Psoas muscle (tissue), 8 donors: Measurements from ENCODE around the gene ZBTB43. TPM values are rescaled to one million over a fixed set of nuclear protein-coding genes. Genes with fewer than 3 reads are reported as not detected.

Experiments used
- ATAC-seq, 4 donors: fragments of 200-7000 bp; cut with Tn5 transposase; one replicate each; pipeline ENCODE4 v1.9.1; 2020; ENCODE audit warnings: moderate library complexity in 3 of 4, mild to moderate bottlenecking in 2 of 4
- DNase-seq, 2 donors: peaks; one replicate each; pipeline ENCODE4 v3.0.0-alpha.2; 2020
- H3K27ac ChIP-seq: fragments of 200-600 bp; one replicate; pipeline ENCODE4 v1.8.0; 2022
- H3K27me3 ChIP-seq, 3 donors: fragments of 200-600 bp in 1 of 3; one replicate each; pipeline versions ENCODE4 v1.6.1 to v1.8.0; 2013 to 2022; ENCODE audit warnings: low read length in 2 of 3, mild to moderate bottlenecking in 2 of 3, moderate library complexity in 1 of 3; ENCODE audit not compliant: insufficient read depth in 3 of 3
- H3K36me3 ChIP-seq, 2 donors: fragments of 200-600 bp in 1 of 2; one replicate each; pipeline versions ENCODE4 v1.6.1 to v1.8.0; 2013 to 2022; ENCODE audit warnings: low read depth in 1 of 2, mild to moderate bottlenecking in 1 of 2, moderate library complexity in 1 of 2; ENCODE audit not compliant: insufficient read depth in 1 of 2
- H3K4me1 ChIP-seq: fragments of 200-600 bp; one replicate; pipeline ENCODE4 v1.8.0; 2022
- H3K4me3 ChIP-seq: fragments of 200-600 bp; one replicate; pipeline ENCODE4 v1.8.0; 2022; ENCODE audit warnings: mild to moderate bottlenecking
- H3K9me3 ChIP-seq: fragments of 200-600 bp; one replicate; pipeline ENCODE4 v1.8.0; 2022
- WGBS, 3 donors: extraction: QIAGEN DNeasy Blood & Tissue Kit; methylation state at CpG; one replicate each; pipeline versions ENCODE4 v1.1.6 to v1.1.7; 2013; 5-methylcytosine and 5-hydroxymethylcytosine counted together
- intact Hi-C, 2 donors: fragments of 100-400 bp; cut with DNase I; formaldehyde crosslinking; loops; one replicate each; pipeline versions ENCODE4 v1.11.0 to v1.14.2; 2022
- polyA plus RNA-seq, 3 donors: library from polyadenylated mRNA; stranded (reverse); fragments of 200-250 nt; gene quantifications; one replicate each; pipeline ENCODE4 v1.2.3, GENCODE V29; 2013
- total RNA-seq, 4 donors: library from RNA; stranded (reverse); fragmentation: NEBNext Ultra II Directional in 2 of 4; extraction: Animal tissue kit (Norgen Biotek cat#: 25700) in 2 of 4; gene quantifications; one replicate each; pipeline versions ENCODE4 v1.2.1 to v1.2.4, GENCODE V29; 2021 to 2023
- TF ChIP-seq, protein P1 (sequence below): fragments of 200-600 bp; IDR thresholded peaks from one replicate; pipeline ENCODE4 v1.8.0; 2022; ENCODE audit warnings: antibody characterized with exemption
- donor health status: healthy with polysubstance abuse.
- donor health status: DM: no; HTN: no; CAD: no; lungs with moderate emphysema.
- donor health status: Bipolar disorder and iron deficiency.
- donor health status: healthy.
- donor health status: DM: yes; HTN: yes; CAD: no.
- donor health status: DM: no; HTN: no; CAD: no.
- donor health status: DM: no; HTN: no; CAD: no.
- donor health status: DM: yes; HTN: yes; CAD: no.

ZBTB43 gene
- total and polyA plus RNA-seq, 7 donors: 19.5 to 98.3 (median 48.2) TPM

DNA sequence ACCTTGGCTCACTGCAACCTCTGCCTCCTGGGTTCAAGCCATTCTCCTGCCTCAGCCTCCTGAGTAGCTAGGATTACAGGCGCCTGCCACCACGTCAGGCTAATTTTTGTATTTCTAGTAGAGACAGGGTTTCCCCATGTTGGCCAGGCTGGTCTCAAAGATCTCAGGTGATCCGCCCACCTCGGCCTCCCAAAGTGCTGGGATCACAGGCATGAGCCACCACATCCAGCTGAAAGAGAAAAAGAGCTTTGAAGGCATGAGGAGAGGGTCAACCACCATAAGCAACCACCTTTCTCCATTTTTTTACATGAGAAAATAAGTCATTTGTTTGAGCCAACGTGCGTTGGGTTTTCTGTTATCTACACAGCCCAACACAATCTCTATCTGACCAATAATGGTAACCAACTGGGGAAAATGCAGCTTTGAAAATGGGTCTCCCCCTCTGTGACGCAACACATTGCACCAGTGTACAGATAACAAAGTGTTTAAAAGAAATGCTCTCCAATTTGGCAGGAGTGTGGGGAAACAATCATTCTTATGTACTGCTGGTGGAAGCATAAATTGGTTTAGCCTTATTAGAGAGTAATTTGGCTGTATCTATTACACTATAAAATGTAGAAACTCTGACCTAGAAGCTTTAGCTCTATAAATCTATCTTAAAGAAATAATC lies 45.8 kb upstream of the ZBTB43 start:
- WGBS, 3 donors: 91 to 94% (median 94%) methylated on average over 7 of the region's 7 CpGs
- no peak for ATAC-seq
- TF ChIP-seq, protein P1, sequence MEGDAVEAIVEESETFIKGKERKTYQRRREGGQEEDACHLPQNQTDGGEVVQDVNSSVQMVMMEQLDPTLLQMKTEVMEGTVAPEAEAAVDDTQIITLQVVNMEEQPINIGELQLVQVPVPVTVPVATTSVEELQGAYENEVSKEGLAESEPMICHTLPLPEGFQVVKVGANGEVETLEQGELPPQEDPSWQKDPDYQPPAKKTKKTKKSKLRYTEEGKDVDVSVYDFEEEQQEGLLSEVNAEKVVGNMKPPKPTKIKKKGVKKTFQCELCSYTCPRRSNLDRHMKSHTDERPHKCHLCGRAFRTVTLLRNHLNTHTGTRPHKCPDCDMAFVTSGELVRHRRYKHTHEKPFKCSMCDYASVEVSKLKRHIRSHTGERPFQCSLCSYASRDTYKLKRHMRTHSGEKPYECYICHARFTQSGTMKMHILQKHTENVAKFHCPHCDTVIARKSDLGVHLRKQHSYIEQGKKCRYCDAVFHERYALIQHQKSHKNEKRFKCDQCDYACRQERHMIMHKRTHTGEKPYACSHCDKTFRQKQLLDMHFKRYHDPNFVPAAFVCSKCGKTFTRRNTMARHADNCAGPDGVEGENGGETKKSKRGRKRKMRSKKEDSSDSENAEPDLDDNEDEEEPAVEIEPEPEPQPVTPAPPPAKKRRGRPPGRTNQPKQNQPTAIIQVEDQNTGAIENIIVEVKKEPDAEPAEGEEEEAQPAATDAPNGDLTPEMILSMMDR: no peak
- peaks cover 0 to 27% (median 3%) of the 10 kb centered on the region in 3 donors for H3K27me3 ChIP-seq
- no peaks in the 10 kb centered on the region for H3K9me3 ChIP-seq
- no peak for DNase-seq
- H3K27ac ChIP-seq: no peak overlapping the region
- no peak overlapping the region for H3K4me3 ChIP-seq
- H3K4me1 ChIP-seq: no peaks in the 10 kb centered on the region
- intact Hi-C loops: no loop called here
- H3K36me3 ChIP-seq: no peaks in the 10 kb centered on the region

DNA sequence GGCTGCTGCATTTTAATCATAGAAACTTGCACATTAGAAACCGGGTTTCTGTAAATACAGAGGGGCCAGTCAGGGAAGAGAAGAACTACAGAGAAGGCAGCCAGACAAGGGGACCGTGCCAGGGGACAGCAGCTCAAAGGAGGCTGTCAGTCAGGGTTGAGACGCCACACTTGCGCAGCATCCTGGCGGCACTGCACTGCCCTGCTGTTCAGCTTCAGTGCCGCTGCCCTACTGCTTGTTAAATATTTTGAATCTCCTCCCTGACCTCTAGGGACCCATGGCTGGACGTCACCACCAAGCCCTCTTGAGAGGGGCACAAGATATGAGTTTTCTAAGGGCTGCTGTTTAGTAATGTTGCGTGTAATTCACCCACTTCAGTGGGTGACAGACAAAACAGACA lies 43.6 kb upstream of the ZBTB43 start:
- TF ChIP-seq, protein P1: no peak
- Histone ChIP-seq H3K36me3 (no peaks in the 10 kb centered on the region), H3K4me1 (no peaks in the 10 kb centered on the region), H3K9me3 (no peaks in the 10 kb centered on the region), H3K4me3 (no peak overlapping the region), H3K27me3 (peaks cover 0 to 21% (median 3%) of the 10 kb centered on the region in 3 donors), H3K27ac (no peak overlapping the region)
- ATAC-seq: no peak
- no peak for DNase-seq
- intact Hi-C loops: no loop called here
- 36 to 42% (median 36%) methylated on average over 8 of the region's 8 CpGs for WGBS, 3 donors

DNA sequence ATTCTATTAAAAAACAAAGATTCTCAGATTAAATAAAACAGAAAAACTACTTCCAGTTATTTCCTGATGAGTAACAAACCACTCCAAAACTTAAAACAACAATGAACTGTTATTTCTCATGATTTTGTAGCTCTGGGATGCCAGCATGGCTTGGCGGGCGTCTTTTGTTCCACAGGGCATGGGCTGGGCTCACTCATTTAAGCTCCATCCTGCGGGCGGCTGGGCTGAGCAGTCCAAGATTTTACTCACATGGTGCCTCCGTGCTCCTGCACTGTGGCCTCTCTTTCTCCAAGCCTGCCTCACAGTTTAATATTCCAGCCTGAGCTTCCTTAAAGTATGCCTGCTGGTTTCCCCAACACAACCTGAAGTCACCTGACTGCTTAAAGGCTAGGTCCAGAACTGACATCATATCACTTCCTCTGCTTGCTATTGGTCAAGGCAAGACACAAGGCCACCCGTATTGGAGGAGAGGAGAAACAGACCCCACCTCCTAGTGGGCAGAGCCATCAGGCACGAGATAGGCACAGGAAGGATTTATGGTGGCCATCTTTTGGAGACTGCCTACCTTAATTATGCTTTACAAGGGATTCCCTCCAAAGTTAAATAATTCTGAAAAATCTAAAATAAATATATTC lies 41.6 kb upstream of the ZBTB43 start:
- intact Hi-C loops: no loop called here
- Histone ChIP-seq H3K4me1 (no peaks in the 10 kb centered on the region), H3K27me3 (peaks cover 0 to 13% (median 0%) of the 10 kb centered on the region in 3 donors), H3K9me3 (no peaks in the 10 kb centered on the region), H3K36me3 (no peaks in the 10 kb centered on the region), H3K4me3 (no peak overlapping the region), H3K27ac (no peak overlapping the region)
- 66 to 68% (median 66%) methylated on average over 7 of the region's 7 CpGs for WGBS, 3 donors
- ATAC-seq (no peak), DNase-seq (no peak)
- TF ChIP-seq, protein P1: no peak

DNA sequence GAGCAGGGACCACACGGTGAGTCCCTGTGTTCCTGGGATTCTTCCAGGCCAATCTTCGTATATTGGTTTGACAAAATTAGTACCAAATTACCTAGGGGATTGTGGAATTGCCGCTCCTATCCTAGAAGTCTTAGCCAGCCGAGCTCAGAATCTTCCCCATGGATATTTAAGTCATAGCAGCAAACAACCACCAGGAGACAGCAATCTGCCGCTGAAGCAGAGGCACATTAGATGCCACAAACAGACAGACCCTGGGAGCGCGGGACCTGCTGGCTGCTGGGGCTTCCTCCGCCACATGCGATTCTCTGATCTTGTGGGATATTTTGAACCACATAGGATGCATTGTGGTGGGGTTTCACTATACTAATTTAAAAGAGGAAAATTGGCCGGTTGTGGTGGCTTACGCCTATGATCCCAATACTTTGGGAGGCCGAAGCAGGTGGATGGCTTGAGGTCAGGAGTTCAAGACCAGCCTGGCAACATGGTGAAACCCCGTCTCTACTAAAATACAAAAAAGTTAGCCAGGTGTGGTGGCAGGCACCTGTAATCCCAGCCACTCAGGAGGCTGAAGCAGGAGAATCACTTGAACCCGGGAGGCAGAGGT lies 31.7 kb upstream of the ZBTB43 start:
- Histone ChIP-seq H3K9me3 (peaks cover 5% of the 10 kb centered on the region), H3K36me3 (no peaks in the 10 kb centered on the region), H3K4me3 (no peak overlapping the region), H3K27ac (no peak overlapping the region), H3K27me3 (peaks cover 0 to 28% (median 2%) of the 10 kb centered on the region in 3 donors), H3K4me1 (no peaks in the 10 kb centered on the region)
- TF ChIP-seq, protein P1: peak; percentile 37
- DNase-seq: no peak
- ATAC-seq: peak in 1 of 4 donors; percentile 58
- intact Hi-C loops: no loop called here
- WGBS, 3 donors: 53 to 55% (median 55%) methylated on average over 14 of the region's 14 CpGs
